Body of pancreas (tissue), 4 donors: ENCODE data around the gene ANGPTL5. TPM values are rescaled to one million over a fixed set of nuclear protein-coding genes. Genes with fewer than 3 reads are reported as not detected.
A peak's percentile ranks its signal among the peaks of the same experiment; 100 is the strongest.

Experiments
- ATAC-seq: fragments of 150-250 bp; one replicate; pipeline ENCODE4 v1.9.1; 2016
- DNase-seq, 4 donors: peaks; one replicate each; pipeline ENCODE4 v3.0.0-alpha.2; 2019
- H3K27ac ChIP-seq, 4 donors: fragments of 200-600 bp; sonication (generic); 1 replicate in 3 of 4; 2 replicates in 1 of 4; pipeline versions ENCODE4 v1.5.1 to v1.6.1; 2016 to 2019; ENCODE audit warnings: mild to moderate bottlenecking in 1 of 4, mixed read lengths in 1 of 4, moderate library complexity in 1 of 4
- H3K27me3 ChIP-seq, 2 donors: fragments of 200-600 bp; sonication (generic); one replicate each; pipeline ENCODE4 v1.6.0; 2016; ENCODE audit warnings: mild to moderate bottlenecking in 1 of 2
- H3K36me3 ChIP-seq, 2 donors: fragments of 200-600 bp; sonication (generic); replicated peaks in 1 of 2; 2 replicates each; pipeline ENCODE4 v1.5.1; 2016; ENCODE audit warnings: low read depth in 2 of 2; ENCODE audit not compliant: insufficient read depth in 1 of 2
- H3K4me1 ChIP-seq: fragments of 200-600 bp; sonication (generic); one replicate; pipeline ENCODE4 v1.6.0; 2016
- H3K4me3 ChIP-seq, 2 donors: fragments of 200-600 bp; sonication (generic); 1 replicate in 1 of 2; 2 replicates in 1 of 2; pipeline ENCODE4 v1.5.1; 2016 to 2019
- H3K9me3 ChIP-seq, 3 donors: fragments of 200-600 bp; sonication (generic); 1 replicate in 2 of 3; 2 replicates in 1 of 3; pipeline ENCODE4 v1.5.1; 2016
- CTCF ChIP-seq, 7 experiments: fragments of 450-650 bp in 4 of 7; fragments of 200-600 bp in 3 of 7; sonication (generic) in 3 of 7; IDR thresholded peaks; one replicate each; pipeline ENCODE4 v1.5.1; 2016 to 2019; ENCODE audit warnings: antibody characterized with exemption in 7 of 7
- POLR2A ChIP-seq, 3 donors: fragments of 450-650 bp; IDR thresholded peaks; one replicate each; pipeline ENCODE4 v1.6.1; 2016; ENCODE audit warnings: antibody characterized with exemption in 3 of 3, mild to moderate bottlenecking in 2 of 3
- WGBS, 2 donors: methylation state at CpG; one replicate each; pipeline ENCODE4 v1.1.5; 2017; 5-methylcytosine and 5-hydroxymethylcytosine counted together
- intact Hi-C: fragments of 100-400 bp; cut with DNase I; formaldehyde crosslinking; loops from one replicate; pipeline ENCODE4 v1.15.1; 2023
- total RNA-seq, 2 donors: library from RNA; depleted of rRNA; stranded (reverse); fragments of >200 nt; gene quantifications; one replicate each; pipeline ENCODE4 v1.1.0, GENCODE V29; 2016

ANGPTL5 gene
- total RNA-seq, 2 donors from 2014 or later, result not detected

GRCh38 chr11:101866619-101867491 is 49.5 kb downstream of the ANGPTL5 start:
- ATAC-seq (no peak), DNase-seq (no peak)
- Histone ChIP-seq H3K4me1 (no peaks in the 10 kb centered on the region), H3K36me3 (no peaks in the 10 kb centered on the region), H3K27ac (no peak overlapping the region), H3K4me3 (no peak overlapping the region), H3K27me3 (no peaks in the 10 kb centered on the region), H3K9me3 (no peaks in the 10 kb centered on the region)
- intact Hi-C loops, result loop anchor here (10.0 kb wide), 1 partner anchor 148 kb away; no protein-coding TSS in a partner anchor
- TF ChIP-seq CTCF (IDR thresholded peaks at IDR 0.05), result no peak
- no peak for TF ChIP-seq POLR2A (IDR thresholded peaks at IDR 0.05)
- 72 to 77% methylated on average over 5 of the region's 5 CpGs for WGBS, 2 donors

GRCh38 chr11:101864098-101864497 is 52.2 kb downstream of the ANGPTL5 start:
- Histone ChIP-seq H3K27me3 (no peaks in the 10 kb centered on the region), H3K4me1 (no peaks in the 10 kb centered on the region), H3K9me3 (no peaks in the 10 kb centered on the region), H3K27ac (no peak overlapping the region), H3K36me3 (no peaks in the 10 kb centered on the region), H3K4me3 (no peak overlapping the region)
- ATAC-seq (no peak), DNase-seq (no peak)
- no peak for TF ChIP-seq POLR2A (IDR thresholded peaks at IDR 0.05)
- no peak for TF ChIP-seq CTCF (IDR thresholded peaks at IDR 0.05)
- intact Hi-C loops, result loop anchor here (10.0 kb wide), 1 partner anchor 151 kb away; no protein-coding TSS in a partner anchor

GRCh38 chr11:101863361-101863760 is 53.0 kb downstream of the ANGPTL5 start:
- TF ChIP-seq POLR2A (IDR thresholded peaks at IDR 0.05), result no peak
- no peak for TF ChIP-seq CTCF (IDR thresholded peaks at IDR 0.05)
- H3K27me3 ChIP-seq, result no peaks in the 10 kb centered on the region
- H3K27ac ChIP-seq, result no peak overlapping the region
- H3K4me1 ChIP-seq, result no peaks in the 10 kb centered on the region
- DNase-seq (no peak), ATAC-seq (no peak)
- H3K9me3 ChIP-seq, result no peaks in the 10 kb centered on the region
- H3K4me3 ChIP-seq, result no peak overlapping the region
- H3K36me3 ChIP-seq, result no peaks in the 10 kb centered on the region
- intact Hi-C loops, result loop anchor here (10.0 kb wide), 1 partner anchor 151 kb away; no protein-coding TSS in a partner anchor

- TF ChIP-seq POLR2A (IDR thresholded peaks at IDR 0.05), result no peak
- peak in 2 of 7 experiments; percentile 1 to 27 for TF ChIP-seq CTCF (IDR thresholded peaks at IDR 0.05)
- intact Hi-C loops, result loop anchor here (10.0 kb wide), 1 partner anchor 152 kb away; no protein-coding TSS in a partner anchor
- ATAC-seq (no peak), DNase-seq (peak in 1 of 4 donors; percentile 15)
- Histone ChIP-seq H3K4me1 (no peaks in the 10 kb centered on the region), H3K27me3 (no peaks in the 10 kb centered on the region), H3K4me3 (no peak overlapping the region), H3K36me3 (no peaks in the 10 kb centered on the region), H3K9me3 (no peaks in the 10 kb centered on the region), H3K27ac (no peak overlapping the region)
- 56 to 61% methylated on average over 5 of the region's 5 CpGs for WGBS, 2 donors
Observed at GRCh38 chr11:101862391-101863233, 53.7 kb downstream of the ANGPTL5 start.
